MV-4-11 (cell line): ENCODE measurements around the gene PI16.
"Not testable (repeated sequence)": the region's sequence is repeated elsewhere in the genome, so short reads cannot be mapped to it uniquely, and the experiment has no call there.

Source experiments
- DNase-seq: peaks from one replicate; lab custom pipeline; 2025; lab: John Stamatoyannopoulos, UW

PI16 gene

GRCh38 chr6:36928547-36928918 lies 26.0 kb upstream of the PI16 start:
- DNase-seq, result no peak

- DNase-seq, result no peak
These were observed 25.4 kb upstream of the PI16 start for GRCh38 chr6:36929152-36929551.

GRCh38 chr6:36929607-36930006 lies 24.9 kb upstream of the PI16 start:
- no peak for DNase-seq

GRCh38 chr6:36930483-36930882 lies 24.1 kb upstream of the PI16 start:
- DNase-seq, result no peak

DNA sequence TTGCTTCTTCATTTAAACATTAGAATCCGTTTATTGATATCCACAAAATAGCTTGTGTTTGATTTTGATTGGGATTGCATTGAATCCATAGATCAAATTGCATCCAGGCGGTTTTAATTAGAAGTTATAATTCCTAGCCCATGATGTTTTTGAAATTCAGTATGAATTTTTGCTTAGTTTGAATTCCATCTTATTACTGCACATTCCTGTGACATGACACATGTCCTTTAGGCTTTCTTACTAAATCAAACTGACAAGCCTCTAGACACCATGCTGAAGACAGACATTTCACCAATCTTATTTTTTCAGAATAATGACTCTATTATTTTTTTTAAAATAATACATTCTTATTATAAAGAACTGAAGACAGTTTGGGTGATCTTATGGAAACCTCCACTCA lies 21.4 kb upstream of the PI16 start:
- no peak for DNase-seq

DNA sequence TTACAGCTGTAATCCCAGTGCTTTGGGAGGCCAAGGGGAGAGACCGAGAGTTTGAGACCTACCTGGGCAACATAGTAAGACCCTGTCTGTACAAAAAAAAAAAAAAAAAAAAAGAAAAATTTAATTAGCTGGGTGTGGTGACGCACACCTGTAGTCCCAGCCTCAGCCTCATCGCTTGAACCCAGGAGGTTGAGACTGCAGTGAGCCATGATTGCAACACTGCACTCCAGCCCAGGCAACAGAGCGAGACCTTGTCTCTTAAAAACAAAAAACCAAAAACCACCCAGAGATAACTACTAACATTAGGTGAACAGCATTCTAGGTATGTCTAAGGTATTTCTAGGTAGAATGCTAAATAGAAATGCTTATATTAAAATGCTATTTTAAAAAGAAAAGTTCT lies 21.0 kb upstream of the PI16 start:
- no peak for DNase-seq

GRCh38 chr6:36934901-36935300 lies 19.6 kb upstream of the PI16 start:
- DNase-seq, result no peak

DNA sequence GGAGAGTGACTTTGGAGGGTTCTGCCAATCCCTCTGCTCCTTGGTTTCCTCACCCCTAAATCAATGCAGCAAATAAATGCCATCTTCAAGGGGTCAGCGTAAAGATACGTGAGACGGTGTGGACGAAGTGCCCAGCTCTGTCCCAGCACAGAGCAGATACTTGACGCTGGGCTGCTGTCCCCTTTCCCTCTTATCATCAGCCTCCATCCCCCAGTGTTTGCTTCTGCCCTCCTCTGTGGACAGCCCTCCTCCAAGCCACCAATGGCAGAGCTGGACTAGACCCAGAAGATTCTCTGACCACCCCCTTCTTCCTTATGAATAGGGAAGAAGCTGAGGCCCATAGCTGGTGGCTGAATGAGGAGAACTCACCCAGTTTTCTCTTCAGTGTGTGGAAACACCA lies 17.7 kb upstream of the PI16 start:
- DNase-seq, result no peak

DNA sequence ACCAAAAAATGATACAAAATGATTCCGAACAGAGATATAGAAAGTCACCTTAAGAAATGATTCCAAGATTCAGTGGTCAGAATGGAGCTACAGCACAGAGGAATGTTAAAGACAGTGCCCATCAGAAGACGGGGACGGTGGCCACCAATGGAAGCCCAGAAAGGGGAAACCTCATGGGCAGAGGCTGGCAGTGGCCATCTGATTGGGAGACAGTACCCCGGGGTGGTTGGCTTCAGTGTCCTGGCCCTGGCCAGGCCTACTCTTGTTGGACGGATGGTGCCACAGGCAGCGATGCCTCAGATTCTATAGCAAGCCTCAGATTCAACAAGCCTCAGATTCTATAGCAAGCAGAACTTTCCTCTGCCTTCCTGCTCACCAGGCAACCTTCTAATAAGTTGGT lies 16.6 kb upstream of the PI16 start:
- no peak for DNase-seq

DNA sequence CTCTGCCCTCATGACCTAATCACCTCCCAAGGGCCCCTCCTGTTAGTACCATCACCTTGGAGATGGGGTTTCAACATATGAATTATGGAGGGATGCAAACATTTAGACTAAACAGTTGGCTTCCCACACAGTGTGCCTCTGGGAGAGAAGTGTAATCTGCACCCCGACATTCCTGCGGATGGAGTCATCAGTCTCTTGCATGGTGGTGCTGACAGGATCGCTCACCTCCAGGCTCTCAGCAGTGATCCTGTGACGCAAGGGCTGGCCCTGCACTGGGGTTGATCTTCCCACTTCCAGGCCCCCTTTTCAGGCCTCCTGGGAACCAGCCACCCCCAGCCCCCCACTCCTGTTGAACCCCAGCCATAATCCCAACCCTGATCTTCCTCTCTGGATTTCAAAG lies 16.0 kb upstream of the PI16 start:
- no peak for DNase-seq

DNA sequence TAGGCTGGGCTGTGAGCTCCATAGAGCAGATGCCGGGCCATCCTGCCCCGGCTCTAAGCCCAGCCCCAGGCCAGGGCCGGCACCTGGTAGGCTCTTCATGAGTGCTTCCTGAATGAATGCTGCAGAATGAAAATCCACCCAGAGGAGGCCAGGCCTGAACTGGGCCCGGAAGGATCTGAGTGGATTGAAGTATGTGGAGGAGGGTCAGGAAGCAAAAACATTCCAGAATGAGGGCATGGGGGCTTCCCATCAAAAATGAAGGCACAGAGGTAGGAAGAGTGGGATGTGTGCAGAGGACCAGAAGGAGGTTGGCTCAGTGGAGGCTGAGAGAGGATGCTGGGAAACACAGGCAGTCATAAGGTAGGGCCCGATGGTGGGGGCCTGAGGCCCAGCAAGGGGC lies 15.5 kb upstream of the PI16 start:
- not testable (repeated sequence) for DNase-seq

DNA sequence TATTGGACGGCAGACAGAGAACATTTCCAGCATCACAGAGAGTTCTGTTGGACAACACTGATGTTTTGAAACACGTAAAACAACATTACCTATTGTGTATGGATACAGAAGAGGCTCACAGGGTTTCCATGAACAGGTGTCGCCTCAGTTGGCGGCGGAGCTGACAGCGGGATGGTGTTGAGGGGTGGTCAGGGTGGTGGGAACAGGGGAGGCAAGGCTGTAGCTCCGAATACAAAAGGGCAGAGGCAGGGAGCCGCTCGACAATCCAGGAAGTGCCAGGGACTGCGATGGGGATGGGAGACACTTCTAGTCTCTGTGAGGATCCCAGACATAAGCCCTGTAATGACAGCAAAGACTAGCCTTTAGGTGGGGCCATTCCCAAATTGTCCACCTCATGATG lies 14.5 kb upstream of the PI16 start:
- DNase-seq, result no peak

DNA sequence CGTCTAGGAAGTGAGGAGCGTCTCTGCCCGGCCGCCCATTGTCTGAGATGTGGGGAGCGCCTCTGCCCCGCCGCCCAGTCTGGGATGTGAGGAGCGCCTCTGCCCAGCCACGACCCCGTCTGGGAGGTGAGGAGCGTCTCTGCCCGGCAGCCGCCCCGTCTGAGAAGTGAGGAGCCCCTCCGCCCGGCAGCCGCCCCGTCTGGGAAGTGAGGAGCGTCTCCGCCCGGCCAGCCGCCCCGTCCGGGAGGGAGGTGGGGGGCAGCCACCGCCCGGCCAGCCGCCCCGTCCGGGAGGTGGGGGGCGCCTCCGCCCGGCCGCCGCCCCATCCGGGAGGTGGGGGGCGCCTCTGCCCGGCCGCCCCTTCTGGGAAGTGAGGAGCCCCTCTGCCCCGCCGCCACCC lies 13.0 kb upstream of the PI16 start:
- not testable (repeated sequence) for DNase-seq

DNA sequence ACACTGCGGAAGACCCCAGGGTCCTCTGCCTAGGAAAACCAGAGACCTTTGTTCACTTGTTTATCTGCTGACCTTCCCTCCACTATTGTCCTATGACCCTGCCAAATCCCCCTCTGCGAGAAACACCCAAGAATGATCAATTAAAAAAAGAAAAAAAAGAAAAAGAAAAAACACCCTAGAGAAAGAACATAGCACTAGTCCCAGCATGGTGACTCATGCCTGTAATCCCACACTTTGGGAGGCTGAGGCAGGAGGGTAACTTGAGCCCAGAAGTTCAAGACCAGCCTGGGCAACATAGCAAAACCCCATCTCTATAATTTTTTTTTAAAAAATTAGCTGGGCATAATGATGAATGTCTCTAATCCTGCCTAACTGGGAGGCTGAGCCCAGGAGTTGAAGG lies 12.2 kb upstream of the PI16 start:
- DNase-seq, result not testable (repeated sequence)

DNA sequence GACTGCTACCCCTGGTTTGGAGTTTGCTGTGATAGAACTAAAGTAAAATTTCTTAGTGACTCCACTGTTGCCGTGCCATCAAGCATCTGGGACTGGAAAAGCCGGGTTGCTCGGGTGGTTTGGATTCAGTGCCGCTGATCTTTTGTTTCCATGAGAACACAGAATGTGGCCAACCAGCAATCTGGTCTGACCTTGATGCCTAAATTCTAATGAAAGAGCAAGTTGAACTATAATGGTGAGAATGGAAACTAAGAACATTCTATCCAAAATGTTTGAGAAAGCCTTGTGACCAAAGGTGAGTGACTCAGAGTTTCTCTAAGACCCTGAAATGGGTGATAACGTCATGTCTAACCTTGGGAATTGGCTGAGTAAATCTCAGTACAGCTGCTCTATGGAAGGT lies 9.9 kb upstream of the PI16 start:
- DNase-seq, result no peak

GRCh38 chr6:36945301-36945700 lies 9.2 kb upstream of the PI16 start:
- no peak for DNase-seq

DNA sequence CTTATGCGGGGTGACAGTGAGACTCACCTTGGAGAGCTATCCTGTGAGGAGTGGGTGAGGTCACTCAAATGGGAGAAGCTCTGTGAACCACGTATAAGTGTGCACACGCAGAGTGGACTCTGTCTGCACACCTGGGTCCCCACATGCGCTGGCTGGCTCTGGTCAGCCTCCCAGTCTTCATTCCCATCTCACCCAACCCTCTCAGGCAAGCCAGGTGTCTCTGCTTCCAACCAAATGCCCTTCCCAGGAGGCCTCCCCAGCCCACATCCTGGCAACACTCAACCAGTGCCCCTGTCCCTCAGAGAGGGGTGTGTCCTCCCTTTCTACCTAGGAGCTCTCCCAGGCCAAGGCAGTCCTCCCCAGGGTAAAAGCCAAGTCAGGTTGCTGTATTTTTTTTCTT lies 8.0 kb upstream of the PI16 start:
- DNase-seq, result no peak

- no peak for DNase-seq
These were observed 6.8 kb upstream of the PI16 start for GRCh38 chr6:36947570-36948351.

DNA sequence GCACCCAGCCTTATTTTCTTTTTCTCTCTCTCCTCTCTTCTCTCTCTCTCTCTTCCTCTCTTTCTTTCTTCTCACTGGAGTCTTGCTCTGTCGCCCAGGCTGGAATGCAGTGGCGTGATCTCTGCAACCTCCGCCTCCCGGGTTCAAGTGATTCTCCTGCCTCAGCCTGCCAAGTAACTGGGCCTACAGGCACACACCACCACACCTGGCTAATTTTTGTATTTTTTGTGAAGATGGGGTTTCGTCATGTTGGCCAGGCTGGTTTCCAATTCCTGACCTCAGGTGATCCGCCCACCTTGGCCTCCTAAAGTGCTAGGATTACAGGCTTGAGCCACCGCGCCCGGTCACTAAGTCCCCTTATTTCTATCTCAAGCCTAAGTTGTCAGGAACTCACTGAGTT lies 5.5 kb upstream of the PI16 start:
- DNase-seq, result not testable (repeated sequence)

GRCh38 chr6:36949636-36950035 lies 4.9 kb upstream of the PI16 start:
- DNase-seq, result no peak

DNA sequence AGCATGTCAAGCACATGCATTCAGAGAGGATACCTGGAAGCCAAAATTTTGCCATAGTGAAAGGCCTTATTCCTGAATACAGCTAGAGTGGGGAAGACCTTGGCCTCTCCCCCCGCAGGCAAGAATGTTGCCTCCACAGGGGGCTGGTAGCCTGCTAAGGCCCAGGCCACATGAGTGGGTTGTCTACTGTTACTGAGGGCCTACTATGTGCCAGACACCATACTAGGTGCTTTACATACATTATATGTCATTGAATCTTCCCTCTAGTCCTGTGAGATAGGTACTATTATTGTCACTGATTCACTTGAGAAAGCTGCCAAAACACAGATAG lies 642 bp upstream of the PI16 start:
- no peak for DNase-seq

- no peak for DNase-seq
These were observed 598 bp downstream of the PI16 start for GRCh38 chr6:36955136-36955535.

GRCh38 chr6:36955671-36956445 lies 1.3 kb downstream of the PI16 start:
- no peak for DNase-seq

DNA sequence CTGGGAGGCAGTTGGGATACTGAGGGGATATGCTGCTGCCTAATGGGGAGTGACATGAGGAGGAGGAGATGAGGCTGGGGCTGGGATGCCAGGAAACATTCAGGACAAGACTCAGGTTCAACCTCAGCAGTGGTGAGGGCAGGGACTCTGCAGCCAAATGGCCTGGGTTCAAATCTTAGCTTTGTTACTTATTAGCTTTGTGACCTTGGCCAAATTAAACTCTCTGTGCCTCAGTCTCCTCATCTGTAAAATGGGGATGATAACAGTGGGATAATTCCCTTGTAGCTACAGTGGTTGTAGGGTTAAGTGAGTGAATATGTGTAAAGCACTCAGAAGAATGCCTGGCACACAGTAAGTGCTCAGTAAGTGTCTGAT lies 1.9 kb downstream of the PI16 start:
- no peak for DNase-seq
